ENCODE data around the gene ATAD3C.
"Not testable (repeated sequence)": the region's sequence is repeated elsewhere in the genome, so short reads cannot be mapped to it uniquely, and the experiment has no call there.

The ATAD3C gene

DNA sequence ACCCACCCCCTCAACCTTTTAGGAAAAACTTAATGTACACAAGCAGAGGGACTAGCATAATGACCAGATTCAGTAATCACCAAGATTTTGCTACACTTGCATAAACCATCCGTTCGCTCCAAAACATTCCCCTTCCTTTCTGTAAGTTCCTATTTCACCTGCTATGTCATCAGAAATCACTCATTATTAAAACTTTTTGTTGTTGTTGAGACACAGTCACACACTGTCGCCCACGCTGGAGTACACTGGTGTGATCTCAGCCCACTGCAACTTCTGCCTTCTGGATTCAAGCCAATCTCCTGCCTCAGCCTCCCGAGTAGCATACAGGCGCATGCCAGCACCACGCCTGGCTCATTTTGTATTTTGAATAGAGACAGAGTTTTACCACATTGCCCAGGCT, 45.8 kb upstream of the ATAD3C start:
- TF ChIP-seq ZFX (IDR thresholded peaks at IDR 0.05; ENCODE audit: borderline replicate concordance): no peak
- TF ChIP-seq, protein P1, sequence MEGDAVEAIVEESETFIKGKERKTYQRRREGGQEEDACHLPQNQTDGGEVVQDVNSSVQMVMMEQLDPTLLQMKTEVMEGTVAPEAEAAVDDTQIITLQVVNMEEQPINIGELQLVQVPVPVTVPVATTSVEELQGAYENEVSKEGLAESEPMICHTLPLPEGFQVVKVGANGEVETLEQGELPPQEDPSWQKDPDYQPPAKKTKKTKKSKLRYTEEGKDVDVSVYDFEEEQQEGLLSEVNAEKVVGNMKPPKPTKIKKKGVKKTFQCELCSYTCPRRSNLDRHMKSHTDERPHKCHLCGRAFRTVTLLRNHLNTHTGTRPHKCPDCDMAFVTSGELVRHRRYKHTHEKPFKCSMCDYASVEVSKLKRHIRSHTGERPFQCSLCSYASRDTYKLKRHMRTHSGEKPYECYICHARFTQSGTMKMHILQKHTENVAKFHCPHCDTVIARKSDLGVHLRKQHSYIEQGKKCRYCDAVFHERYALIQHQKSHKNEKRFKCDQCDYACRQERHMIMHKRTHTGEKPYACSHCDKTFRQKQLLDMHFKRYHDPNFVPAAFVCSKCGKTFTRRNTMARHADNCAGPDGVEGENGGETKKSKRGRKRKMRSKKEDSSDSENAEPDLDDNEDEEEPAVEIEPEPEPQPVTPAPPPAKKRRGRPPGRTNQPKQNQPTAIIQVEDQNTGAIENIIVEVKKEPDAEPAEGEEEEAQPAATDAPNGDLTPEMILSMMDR (IDR thresholded peaks at IDR 0.05): no peak
- peak overlapping the region; percentile 80 for H3K27ac ChIP-seq

DNA sequence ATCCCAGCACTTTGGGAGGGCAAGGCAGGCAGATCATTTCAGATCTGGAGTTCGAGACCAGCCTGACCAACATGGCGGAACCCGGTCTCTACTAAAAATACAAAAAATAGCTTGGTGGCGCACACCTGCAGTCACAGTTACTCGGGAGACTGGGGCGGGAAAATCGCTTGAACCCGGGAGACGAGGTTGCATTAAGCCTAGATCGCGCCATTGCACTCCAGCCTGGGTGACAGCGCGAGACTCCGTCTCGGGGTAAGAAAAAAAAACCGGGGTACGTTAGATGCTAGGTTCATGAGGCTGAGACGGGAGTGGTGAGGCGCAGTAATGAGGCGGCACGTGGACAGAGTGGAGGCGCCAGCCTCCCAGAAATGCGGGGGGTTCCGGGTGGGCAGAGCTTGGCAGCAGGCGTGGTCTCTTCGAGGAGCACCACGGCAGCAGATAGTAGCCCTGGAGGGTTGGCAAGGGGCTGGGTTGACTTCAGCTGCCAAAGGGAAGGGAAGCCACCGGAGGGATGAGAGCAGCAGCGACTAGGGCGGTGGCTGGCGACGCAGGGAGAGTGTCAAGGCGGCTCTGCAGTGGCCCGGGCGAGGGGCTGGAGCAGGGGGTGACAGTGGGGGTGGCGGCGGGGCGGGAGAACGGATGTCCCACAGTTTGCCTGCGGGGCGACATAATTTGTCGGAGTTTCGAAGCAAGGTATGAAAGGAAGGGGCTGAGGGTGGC, 43.2 kb upstream of the ATAD3C start:
- TF ChIP-seq, protein P1 (IDR thresholded peaks at IDR 0.05): no peak
- TF ChIP-seq ZFX (IDR thresholded peaks at IDR 0.05; ENCODE audit: borderline replicate concordance): no peak
- peak overlapping the region; percentile 78 for H3K27ac ChIP-seq

DNA sequence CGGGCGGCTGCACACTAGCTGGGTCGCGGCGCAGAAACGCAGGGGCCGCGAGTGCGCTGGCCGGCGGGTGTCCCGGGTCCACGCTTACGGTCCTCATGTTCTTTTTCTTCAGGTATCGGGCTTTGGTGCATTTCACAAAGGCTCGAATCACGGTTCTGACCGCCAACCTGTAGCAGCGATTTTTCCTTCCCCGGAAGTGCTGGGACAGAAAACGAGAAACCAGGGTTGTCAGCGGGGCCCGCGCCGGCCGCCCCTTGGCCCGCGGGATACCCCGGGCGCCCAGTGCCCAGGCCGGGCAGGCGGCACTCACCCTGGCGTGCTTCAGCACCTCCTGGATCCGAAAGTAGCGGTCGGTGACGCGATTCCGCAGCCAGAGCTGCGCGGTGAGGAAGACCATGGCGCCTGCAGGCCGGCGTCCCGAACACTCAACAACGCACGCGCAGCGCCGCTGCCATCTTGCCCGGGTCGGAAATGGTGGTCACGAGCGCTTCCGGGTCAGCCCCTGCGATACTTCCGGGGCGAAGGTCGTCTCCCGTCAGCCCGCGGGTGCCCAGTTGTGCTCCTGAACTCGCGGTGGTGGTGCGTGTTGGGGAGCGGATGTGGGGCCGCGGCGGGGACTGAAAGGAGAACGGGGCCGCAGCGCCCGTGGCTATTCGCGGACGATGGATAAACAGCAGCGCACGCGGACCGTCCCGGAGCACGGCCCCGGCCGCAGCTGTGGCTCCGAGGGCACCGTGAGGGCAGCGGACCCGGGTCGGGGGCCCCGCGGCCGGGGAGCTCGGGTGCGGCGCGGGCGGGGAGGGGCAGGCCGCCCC, 42.5 kb upstream of the ATAD3C start, which contains the start of gene MRPL20:
Gene MRPL20 (minus strand): TSS at position 473 of the 815 bp plus-strand sequence. CDS start 76 bp downstream, at position 397.
- H3K27ac ChIP-seq: peak within 1 kb of the TSS; percentile 78

DNA sequence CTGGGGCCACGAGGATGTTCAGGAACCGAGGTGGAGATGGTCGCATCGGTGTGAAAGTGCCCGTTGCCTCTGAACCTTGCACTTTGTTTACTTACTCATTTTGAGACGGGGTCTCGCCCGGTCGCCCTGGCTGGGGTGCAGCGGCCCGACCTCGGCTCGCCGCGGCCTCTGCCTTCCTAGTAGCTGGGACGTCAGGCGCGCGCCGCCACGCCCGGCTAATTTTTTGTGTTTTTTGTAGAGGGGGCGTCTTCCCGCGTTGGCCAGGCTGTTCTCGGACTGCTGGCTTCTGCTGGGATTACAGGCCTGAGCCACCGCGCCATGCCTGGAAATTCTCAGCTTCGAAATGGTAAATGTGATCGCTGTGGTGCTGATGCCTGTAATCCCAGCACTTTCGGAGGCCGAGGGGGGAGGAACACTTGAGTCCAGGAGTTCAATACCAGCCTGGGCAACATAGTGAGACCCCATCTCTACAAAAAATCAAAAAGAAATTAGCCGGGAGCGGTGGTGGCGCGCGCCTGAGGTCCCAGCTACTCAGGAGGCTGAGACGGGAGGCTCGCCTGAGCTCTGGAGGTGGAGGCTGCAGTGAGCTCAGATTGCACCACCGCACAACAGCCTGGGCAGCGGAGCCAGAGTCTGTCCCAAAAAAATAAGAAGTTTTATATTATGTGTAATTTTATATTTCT, 41.7 kb upstream of the ATAD3C start:
- TF ChIP-seq, protein P1 (IDR thresholded peaks at IDR 0.05): 0 out of 2 replicates have a peak, but pooled peaks have one; percentile 11
- no peak for TF ChIP-seq ZFX (IDR thresholded peaks at IDR 0.05; ENCODE audit: borderline replicate concordance)
- H3K27ac ChIP-seq: peak overlapping the region; percentile 78

More for the DNA sequence above, 42.5 kb upstream of the ATAD3C start, which contains the start of gene MRPL20:
- no peak for TF ChIP-seq ZFX (IDR thresholded peaks at IDR 0.05; ENCODE audit: borderline replicate concordance)
- TF ChIP-seq, protein P1 (IDR thresholded peaks at IDR 0.05): no peak

DNA sequence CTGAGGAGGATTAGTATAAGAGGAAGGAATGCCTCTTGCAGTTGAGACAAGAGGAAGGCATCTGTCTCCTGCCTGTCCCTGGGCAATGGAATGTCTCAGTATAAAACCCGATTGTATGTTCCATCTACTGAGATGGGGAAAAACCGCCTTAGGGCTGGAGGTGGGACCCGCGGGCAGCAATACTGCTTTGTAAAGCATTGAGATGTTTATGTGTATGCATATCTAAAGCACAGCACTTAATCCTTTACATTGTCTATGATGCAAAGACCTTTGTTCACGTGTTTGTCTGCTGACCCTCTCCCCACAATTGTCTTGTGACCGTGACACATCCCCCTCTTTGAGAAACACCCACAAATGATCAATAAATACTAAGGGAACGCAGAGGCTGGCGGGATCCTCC, 39.3 kb upstream of the ATAD3C start:
- not testable (repeated sequence) for H3K27ac ChIP-seq

DNA sequence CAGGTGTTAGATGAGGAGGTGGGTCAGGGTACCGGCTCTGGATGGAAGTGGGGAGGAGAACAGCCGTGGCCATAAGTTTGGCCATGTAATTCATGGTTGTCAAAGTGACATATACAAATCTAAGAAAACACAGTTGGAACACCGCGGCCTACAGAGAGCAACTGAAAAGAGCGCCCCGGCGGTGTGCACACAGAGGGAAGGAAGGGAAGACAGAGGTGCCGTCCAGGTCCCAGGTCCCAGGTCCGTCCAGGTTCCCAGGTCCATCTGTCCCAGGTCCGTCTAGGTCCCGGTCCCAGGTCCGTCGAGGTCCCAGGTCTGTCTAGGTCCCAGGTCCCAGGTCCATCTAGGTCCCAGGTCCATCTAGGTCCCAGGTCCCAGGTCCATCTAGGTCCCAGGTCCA, 37.9 kb upstream of the ATAD3C start:
- no peak overlapping the region for H3K27ac ChIP-seq
- TF ChIP-seq, protein P1 (IDR thresholded peaks at IDR 0.05): no peak
- TF ChIP-seq ZFX (IDR thresholded peaks at IDR 0.05; ENCODE audit: borderline replicate concordance): no peak

DNA sequence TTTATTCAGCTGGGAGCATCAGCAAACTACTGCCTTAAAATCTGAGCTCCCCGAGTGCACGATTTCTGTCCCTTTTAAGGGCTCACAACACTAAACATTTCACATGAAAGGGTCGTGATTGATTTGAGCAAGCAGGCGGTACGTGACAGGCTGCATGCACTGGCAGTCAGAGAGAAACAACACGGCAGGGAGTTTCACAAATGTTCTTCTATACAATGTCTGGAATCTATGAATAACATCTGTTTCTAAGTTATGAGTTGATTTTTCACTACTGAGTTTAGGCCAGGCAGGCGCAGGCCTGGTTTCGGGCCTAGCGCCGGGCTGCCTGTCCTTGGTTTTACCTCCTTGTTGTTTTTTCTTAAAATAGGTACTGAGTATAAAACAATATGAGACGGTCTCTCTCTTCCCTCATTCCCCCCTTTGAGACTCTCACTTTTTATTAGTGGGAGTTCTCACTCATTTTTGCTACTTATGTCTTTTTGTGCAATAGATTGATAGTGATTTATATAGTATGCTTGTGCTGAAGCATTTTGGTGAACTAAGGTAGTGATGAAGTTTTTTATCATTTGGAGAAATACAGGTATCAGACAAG, 37.1 kb upstream of the ATAD3C start:
- not testable (repeated sequence) for H3K27ac ChIP-seq

Data from 22Rv1 (cell line).